ENCODE measurements around the gene SLC6A5.

DNA sequence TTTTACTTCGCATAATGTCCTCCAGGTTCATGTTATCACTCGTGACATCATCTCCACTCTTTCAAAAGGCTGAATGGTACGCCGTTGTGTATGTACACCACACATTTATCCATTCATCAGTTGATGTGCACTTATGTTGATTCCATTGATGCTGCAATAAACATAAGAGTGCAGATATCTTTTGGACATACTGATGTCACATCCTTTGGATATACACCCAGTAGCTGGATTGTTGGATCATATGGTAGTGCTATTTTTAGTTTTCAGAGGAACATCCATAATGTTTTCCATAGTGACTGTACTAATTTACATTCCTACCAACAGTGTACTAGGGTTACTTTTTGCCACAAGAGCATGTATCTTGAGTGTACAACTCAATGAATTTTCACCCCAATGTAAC lies 45.0 kb downstream of the SLC6A5 start:
- TF ChIP-seq, protein P1, sequence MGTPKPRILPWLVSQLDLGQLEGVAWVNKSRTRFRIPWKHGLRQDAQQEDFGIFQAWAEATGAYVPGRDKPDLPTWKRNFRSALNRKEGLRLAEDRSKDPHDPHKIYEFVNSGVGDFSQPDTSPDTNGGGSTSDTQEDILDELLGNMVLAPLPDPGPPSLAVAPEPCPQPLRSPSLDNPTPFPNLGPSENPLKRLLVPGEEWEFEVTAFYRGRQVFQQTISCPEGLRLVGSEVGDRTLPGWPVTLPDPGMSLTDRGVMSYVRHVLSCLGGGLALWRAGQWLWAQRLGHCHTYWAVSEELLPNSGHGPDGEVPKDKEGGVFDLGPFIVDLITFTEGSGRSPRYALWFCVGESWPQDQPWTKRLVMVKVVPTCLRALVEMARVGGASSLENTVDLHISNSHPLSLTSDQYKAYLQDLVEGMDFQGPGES (IDR thresholded peaks at IDR 0.05; ENCODE audit: low read depth, low read length) = no peak
- TF ChIP-seq CTCF (IDR thresholded peaks at IDR 0.05) (no peak), FOXM1 (IDR thresholded peaks at IDR 0.05; ENCODE audit: low read depth) (no peak), YY1 (IDR thresholded peaks at IDR 0.05; ENCODE audit: low read depth) (no peak), POLR2AphosphoS5 (IDR thresholded peaks at IDR 0.05; ENCODE audit: low read depth, low read length) (no peak)
- TF ChIP-seq, protein P2, sequence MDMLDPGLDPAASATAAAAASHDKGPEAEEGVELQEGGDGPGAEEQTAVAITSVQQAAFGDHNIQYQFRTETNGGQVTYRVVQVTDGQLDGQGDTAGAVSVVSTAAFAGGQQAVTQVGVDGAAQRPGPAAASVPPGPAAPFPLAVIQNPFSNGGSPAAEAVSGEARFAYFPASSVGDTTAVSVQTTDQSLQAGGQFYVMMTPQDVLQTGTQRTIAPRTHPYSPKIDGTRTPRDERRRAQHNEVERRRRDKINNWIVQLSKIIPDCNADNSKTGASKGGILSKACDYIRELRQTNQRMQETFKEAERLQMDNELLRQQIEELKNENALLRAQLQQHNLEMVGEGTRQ (IDR thresholded peaks at IDR 0.05; ENCODE audit: borderline replicate concordance, low read depth, low read length) = no peak

Measured in SK-N-SH (cell line).